Left lobe of liver (tissue), 2 donors: Measurements from ENCODE around the gene TRIB2. TPM values are rescaled to one million over a fixed set of nuclear protein-coding genes. Genes with fewer than 3 reads are reported as not detected.
"Not testable (repeated sequence)": the region's sequence is repeated elsewhere in the genome, so short reads cannot be mapped to it uniquely, and the experiment has no call there.

Source experiments
- ATAC-seq: fragments of 200-7000 bp; cut with Tn5 transposase; one replicate; pipeline ENCODE4 v1.9.1; 2020; ENCODE audit warnings: mild to moderate bottlenecking, moderate library complexity
- DNase-seq: peaks from one replicate; pipeline ENCODE4 v3.0.0-alpha.2; 2020; ENCODE audit warnings: low spot score
- total RNA-seq: library from RNA; stranded (reverse); gene quantifications from one replicate; pipeline ENCODE4 v1.2.1, GENCODE V29; 2021
- donor health status: DM: no; HTN: no; CAD: no; lungs with moderate emphysema.
- donor health status: DM: no; HTN: yes; CAD: no.

The TRIB2 gene
- total RNA-seq: 13.8 TPM

DNA sequence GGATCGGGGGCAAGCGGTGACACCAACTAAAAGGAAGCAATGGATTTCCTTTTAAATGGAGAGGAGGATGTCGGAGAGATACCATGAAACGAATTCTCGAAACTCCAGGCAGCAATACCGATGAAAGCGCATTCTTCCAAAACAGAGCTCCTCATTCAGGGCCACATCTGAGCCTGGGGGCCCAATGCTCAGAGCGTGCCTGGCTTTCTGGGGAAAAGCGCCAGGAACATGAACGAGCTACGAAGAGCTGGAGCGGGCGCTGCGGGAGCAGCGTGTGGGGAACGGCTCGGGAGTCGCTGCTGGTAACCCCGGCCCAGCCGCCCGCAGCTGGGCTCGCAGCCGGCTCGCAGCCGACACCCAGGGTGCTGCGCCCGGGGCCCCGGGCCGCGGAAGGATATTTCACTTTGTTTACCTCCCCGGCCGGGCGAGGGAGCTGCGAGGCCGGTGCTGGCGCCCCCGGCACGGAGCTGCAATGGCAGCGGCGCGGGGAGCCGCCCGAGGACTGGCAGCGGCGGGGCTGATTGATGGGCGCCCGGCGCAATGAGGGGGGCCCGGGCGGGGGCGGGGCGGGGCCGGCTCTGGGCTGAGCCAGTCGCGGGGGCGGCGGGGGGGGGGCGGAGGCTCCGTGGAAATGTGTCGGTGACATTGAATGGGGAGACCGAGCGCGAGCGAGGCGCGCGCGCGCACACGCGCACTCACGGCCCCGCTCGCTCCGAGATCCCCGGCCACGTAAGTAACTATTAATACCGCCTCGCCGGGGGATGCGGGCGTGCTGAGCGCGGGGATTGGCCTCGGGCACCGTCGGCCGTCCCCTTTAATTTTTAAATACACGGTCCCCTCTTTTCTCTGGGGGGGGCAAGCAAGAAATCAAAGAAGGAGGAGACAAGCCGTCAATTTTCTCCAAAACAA is at the start of gene TRIB2:
Gene TRIB2, plus strand, starts transcription at position 655 of the 909 bp plus-strand sequence. CDS start 1,372 bp downstream, outside the sequence.
- ATAC-seq (peak; percentile 85), DNase-seq (peak; percentile 89)

DNA sequence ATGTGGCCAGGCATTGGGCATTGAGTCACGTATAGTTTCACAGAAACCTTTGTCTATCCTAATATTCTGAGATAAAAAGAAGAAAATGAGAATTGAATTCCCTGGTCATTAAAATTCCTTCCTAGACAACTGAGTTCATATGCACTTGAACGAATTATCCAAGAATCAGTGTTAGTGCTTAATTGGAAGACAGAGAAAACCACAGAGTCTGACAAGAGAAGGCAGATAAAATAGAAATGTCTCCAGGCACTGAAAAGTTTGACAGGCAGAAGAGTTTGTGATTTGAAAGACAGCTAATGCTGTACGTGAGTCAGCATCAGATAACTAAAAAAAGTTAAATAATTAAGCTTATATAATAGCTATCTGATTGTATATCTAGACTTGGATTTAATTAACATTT is 47.7 kb upstream of the TRIB2 start:
- ATAC-seq (no peak), DNase-seq (no peak)

DNA sequence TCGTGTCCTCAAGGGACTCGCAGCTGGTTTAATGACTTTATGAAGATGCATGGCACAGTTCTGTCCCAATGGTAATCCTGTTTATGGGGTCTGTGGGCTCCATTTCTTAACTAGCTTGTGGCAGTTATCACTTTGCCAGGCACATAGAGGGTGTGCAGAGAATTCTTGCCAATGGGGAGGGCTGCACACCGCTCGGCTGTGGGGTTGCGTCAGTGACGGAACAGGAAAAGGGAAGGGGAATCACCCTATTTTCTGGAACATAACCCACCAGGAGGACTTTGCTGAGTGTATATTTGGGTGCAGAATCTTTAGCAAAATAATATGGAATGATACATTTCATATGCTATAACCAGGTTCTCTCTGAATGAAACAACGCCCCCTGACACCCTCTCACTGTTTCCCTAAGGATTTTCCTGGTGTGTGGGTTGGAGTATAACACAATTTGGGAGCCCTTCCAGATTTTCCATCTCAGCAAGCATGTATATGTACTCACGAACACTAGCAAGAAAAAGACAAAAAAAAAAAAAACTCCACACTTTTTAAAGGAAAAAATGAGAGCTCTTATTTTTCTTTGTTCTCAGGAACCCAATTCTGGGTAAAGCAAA is 43.9 kb upstream of the TRIB2 start:
- ATAC-seq: no peak

DNA sequence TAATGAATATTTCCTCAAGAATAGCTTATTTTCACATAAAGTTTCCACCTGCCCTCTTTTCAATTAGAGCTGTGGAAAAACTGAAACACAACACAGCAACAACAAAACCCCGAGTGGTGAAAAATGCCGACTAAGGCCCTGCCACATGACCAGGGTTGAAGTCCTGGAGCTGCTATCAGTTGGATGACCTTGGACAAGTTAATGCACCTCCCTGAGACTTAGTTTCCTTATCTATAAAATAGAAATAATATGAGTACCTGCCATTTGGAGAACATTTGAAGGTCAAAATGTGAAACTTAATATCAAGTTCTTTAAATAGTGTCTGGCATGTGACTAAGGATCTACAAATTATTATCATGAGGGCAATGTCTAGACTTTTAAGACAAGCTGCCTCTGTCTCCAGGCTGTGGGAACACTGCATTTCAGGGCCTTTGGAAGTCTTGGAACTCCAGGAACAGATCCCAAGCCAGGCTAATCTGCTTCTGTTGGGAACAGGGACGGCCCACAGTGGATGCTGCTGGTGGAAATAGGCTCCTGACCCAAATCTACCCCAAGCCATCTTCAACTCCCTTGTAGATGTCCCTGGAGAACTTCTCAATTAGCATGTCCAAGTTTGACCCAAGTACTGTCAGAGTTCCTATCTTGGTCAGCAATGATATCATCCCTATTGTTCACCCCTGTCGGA is 42.0 kb upstream of the TRIB2 start:
- ATAC-seq: no peak
- no peak for DNase-seq

More for the DNA sequence above, 43.9 kb upstream of the TRIB2 start:
- DNase-seq: no peak

DNA sequence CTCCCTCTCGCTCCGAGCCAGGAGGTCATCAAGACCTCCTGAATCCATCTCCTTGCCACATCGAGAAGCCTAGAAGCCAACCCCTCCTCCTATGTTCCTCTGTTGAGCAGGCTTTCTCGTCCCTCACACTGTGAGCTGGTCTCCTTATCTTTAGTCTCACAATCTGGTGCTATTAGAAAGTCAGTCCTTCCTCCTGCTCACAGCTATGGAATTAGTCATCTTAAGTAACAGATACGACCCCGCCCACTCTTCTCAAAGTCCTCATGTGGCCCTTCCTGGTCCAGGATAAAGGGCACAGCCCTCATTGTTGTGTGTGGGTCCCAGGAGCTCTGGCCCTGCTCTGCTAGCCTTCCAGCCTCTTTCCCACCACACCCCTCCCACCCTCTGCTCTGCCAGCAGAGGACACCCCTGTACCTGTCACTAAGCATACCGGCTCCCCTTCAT is 41.4 kb upstream of the TRIB2 start:
- no peak for DNase-seq

DNA sequence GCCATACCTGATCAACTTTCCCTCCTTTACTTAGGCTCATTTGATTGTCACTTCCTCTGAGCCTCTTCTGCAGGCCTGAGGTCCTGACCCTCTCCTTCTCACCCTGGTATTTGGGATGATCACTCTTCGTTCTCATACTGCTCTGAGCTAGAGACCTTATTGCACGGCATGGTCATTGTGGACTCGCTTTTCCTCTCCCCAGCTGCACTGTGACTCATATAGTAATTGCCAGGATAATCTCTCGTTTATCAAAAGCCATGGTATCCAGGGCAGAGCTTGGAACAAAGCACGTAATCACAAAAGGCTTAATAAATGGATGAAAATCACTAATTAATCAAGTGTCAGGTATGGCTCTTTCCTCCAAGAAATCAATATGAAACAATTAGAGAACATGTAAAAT is 40.9 kb upstream of the TRIB2 start:
- ATAC-seq (no peak), DNase-seq (no peak)

More for the DNA sequence above, 41.4 kb upstream of the TRIB2 start:
- no peak for ATAC-seq

DNA sequence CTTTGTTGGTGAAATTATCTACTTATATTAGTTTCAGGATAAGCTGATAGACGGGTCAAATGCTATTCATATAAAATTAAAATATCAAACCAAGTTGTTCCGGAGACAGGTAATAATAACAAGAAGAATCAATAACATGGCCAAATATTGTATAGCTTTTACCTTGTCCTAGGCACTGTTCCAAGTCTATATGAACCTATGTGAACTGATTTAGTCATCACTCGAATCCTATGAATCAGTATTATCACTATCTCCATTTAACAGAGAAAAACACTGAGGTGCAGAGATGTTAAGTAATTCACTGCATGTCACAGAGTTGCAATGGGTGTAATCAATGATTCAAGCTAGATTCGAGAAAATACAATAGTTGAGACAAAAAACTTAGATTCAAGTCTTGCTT is 40.0 kb upstream of the TRIB2 start:
- ATAC-seq: no peak
- DNase-seq: no peak

DNA sequence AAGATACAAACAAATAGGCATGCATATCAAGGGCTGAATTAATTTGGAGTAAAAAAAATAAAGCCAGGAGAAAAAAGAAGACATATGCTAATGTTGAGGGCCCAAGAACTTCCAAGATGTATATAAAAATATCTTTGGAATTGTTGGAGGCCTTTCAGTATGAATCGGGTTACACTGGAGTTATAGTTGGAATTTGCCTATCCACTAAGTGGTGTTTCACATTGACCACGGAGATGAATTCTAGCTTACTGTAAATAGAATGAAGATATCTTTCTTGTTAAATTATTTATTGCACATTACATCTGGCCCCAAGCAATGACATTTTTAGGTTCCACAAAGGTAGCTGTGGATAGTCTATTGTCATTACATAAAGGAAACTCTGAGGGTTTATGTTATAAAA is 38.5 kb upstream of the TRIB2 start:
- ATAC-seq: no peak
- no peak for DNase-seq

DNA sequence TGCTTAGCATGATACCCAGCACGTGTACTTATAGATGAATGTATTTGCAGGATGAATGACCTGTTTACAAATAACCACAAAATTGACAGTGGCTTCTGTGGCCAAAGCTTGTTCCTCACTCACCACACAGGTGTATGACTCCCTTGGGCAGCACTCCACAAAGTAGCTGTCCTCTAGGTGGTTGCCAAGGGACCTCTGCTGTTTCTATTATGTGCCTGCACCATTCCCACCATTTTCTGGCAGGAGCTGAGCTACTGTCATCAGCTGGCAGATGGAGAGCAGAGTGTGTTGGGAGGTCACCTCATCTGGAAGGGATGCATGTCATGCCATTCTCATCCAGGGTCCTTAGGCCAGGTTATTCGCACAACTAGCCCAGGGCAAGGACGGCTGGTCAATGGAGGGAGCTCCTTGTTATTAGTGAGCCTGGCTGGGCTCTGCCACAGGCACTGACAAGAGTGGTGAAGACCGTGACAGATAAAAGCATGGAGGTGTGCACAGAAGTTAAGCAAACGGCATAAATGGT is 37.1 kb upstream of the TRIB2 start:
- ATAC-seq (no peak), DNase-seq (no peak)

DNA sequence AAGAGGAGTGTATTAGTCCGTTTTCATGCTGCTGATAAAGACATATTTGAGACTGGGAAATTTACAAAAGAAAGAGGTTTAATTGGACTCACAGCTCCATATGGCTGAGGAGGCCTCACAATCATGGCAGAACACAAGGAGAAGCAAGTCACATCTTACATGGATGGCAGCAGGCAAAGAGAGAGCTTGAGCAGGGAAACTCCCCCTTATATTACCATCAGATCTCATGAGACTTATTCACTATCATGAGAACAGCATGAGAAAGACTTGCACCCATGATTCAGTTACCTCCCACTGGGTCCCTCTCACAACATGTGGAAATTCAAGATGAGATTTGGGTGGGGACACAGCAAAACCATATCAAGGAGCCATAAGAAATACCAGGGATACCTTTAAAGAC is 36.6 kb upstream of the TRIB2 start:
- not testable (repeated sequence) for ATAC-seq, DNase-seq

DNA sequence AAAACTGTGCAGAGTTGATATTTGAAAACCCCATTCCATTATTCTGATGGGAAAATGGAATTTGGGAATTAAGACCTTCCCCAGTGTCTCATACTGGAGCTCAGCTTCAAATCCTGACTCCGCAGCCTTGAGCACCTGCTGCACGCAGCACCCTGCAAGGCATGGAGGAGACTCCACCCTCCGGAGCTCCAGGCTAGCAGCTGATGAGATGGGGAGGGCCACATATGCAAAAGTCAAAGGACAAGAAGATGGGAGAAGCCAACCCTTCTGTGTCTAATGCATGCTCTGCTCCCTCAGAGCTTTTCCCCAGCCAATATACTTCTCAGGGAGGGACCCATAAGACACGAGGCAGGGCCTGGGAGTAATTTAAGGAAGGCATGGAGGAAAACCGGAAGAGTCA is 34.7 kb upstream of the TRIB2 start:
- no peak for ATAC-seq
- no peak for DNase-seq

DNA sequence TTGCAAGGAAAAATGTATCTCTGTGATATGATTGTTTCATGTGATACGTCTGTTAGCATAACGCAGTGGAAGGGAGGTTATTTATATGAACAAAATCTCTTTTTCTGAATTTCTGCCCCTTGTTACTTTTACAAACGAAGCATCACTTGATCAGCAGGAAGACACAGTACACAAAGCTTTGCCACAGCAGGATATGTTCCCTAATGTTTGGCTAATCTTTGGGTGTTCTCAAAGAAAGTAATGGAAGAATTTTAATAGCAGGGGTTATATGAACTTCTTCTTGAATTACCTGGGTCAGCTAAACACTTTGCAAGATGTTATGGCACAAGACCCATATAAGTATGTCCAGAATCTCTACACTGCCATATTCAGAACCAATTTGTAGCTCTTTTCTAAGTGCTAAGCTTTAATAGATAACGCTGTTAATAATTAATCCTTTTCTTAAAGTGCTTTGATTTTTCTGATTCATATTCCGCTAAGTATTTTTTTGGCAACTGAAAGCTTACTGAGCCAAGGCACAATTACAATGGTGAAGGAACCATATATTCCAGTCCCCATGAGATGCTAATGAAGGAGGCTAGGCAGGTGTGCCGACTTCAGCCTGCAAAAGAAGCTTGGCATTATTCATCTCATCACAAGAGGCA is 33.2 kb upstream of the TRIB2 start:
- DNase-seq (no peak), ATAC-seq (no peak)

DNA sequence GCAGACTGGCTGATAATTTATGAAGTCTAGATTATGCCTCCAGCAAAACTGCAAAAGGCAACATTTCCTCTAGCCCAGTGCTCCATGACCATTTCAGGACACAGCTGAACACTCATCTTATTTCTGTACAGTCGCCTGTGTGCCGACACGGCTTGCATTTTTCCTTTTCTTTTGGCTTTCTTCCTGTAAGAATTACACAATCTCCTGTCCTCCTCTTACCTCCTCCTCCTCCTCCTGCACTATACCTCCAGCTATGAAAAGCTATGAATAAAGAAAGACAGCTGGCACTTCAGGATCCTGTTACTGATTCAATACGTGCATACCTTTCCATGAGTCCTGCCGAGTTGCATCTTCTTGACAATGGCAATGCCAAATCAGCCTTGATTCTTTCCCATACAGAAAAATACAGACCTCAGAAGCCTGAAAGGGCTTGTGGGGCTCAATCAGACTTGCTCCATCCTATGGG is 32.2 kb upstream of the TRIB2 start:
- ATAC-seq (no peak), DNase-seq (no peak)

DNA sequence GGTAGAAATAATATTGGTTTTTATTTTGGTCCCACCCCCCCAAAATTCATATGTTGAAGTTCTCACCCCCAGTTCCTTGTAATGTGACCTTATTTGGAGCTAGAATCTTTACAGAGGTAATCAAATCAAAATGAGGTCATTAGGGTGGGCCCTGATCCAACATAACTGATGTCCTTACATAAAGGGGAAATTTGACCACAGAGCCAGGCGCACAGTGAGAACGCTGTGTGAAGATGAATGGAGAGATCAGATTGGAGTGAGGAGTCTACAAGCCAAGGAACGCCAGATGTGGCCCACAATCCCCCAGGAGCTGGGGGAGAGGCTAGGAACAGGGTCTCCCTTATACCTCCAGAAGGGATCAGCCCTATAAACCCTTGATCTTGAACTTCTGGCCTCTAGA is 31.6 kb upstream of the TRIB2 start:
- DNase-seq (no peak), ATAC-seq (no peak)

DNA sequence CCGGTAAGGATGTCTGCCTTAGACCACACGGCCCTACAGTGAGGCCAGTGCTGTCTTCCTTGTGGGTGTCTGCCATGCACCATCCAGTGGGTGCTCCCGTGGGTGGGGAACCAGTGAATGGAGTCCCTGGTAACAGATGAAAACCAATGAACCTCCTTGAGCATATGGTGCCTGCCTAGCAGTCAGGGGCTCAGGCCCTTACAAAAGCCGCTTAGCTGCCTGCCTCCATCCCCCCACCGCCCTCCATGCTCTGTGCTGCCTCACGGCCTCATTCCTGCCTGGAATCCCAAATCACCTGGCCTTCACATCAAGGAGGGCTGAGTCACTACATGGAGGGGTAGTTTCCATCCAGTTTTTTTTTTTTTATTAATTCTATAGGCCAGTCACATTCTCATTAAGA is 30.8 kb upstream of the TRIB2 start:
- no peak for ATAC-seq
- no peak for DNase-seq

DNA sequence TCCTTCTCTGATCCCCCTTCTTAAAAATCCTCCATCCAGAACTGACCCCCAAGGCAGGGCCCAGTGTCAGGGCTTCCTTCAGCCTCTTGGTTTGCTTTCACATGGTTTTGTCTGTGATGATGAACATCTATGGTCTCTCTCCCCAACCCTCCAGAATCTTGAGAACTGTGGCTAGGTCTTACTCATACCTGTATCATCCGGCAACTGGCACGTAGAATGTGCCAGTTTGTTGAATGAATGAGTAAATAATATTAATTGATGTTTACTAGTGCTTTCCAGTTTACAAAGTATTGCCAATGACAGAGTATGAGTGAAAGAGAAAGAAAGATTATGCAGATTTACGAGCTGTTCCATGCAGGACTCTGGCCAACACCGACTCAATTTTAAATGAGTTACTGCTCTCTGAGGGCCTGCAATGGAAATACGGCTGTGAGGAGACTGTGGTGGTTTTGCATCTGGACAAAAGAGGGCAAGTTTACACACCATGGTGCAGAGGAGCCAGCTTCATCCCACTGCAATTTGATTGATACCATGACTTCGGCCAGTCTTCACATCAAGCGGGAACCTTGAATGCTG is 29.9 kb upstream of the TRIB2 start:
- ATAC-seq: no peak
- no peak for DNase-seq

DNA sequence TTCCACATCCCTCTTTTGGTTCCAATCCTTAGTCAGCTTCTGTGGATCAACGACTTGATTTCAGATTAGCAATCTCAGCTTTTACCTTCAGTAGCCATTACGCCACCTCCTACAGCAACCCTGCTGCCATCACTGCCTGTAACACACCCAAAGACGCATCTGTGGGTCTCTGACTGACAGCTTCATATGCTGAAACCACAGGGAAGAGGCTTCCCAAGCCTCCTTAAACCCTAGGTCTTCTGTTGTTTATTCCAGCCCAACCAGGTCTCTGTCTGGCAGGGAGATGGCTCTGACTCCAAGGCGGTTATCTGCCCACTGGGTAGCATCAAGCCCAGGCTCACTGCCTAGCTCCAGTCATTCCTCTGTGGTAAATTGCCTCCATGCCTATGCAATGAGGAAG is 28.6 kb upstream of the TRIB2 start:
- DNase-seq (no peak), ATAC-seq (no peak)

DNA sequence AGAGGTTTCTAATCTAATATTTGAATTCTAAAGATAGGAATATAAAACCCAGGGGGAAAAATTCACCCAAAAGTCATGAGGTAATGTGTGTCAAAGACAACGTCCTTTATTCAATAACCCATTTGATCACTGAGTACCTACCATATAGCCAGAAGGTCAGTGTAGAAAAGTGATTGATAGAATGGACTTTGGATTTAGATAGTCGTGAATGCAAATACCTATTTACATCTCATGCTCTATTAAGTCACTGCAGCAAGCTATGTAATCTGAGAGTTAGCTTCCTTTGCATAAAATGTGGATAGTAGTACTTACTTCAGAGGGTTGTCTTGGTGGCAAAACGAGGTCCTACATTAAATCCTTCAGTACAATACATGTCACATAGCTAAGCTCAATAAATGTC is 27.8 kb upstream of the TRIB2 start:
- DNase-seq (no peak), ATAC-seq (no peak)

DNA sequence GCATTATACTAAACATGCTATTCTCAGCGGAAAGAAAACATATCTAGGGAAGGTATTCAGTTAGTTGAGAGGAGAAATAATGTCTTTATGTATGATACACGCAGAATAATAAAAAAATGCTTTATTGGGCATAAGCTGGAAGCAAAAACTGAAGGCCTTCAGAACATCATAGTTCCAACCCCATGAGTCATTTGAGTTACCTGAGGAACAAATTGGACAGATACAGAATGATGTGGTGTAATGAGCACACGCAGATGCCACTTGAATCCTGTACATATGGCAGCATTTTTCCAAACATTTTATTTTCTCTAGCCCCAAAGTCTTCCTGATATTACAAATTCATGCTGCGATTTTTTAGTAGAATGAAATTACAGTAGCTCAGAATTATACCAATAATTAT is 23.2 kb upstream of the TRIB2 start:
- no peak for ATAC-seq
- DNase-seq: no peak

DNA sequence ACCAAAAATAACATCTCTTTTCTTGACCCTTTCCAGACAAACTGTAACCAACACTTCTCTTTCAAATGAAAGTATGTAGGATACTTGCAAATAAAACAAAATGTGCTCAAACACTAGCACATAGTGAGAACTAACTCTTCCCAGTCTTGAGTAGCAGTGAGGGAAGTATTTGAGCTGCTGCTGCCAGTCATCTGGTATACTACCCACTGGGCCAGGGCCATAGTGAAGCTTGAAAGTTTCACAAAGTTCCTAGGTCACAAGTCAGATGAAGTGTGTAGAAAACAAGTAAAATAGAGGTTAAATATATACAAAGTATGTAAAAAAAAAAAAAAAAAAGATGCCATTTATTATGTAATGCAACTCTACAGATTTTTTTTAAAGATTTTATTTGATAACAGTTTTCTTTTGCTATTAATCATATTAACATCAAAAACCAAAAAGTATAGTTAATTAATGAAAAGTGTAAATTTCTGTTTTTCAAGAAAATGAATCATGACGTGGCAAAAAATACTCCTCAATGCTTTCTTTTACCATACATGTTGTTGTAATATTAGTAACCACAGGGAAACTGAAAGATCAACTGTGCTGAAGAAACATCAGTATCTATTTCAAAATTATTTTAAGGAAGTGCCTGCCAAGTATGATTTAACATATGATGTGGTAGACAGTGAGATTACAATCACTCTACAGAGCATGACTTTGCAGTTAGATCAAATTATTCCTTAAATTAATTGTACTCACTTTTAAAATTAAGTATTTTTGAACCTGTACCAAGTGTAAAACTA is 21.6 kb upstream of the TRIB2 start:
- no peak for DNase-seq
- no peak for ATAC-seq
